ENCODE results near the gene MPZL2.

DNA sequence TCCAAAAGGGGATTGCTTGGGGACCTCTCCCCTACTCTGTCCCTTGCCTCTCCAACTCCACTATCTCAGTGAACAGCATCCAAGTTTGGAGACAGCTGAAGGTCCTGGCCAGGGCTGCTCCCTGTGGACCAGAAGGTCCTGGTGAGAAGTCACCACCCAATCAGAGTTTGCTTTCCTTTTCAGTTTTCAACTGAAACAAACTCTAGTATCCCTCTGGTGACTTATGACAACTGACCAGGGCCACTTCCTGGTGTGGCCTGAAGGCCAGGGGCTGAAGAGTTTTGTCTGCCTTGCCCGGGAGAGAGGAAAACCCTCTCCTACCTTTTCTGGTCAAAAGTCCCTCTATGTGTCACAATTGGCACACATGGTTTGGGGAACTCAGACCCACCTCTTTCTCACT lies 44.4 kb downstream of the MPZL2 start:
- no peak for TF ChIP-seq ZNF384 (IDR thresholded peaks at IDR 0.05)
- no peak for TF ChIP-seq ARNT (IDR thresholded peaks at IDR 0.05)
- no peak for TF ChIP-seq HDGF (IDR thresholded peaks at IDR 0.05; ENCODE audit: borderline replicate concordance)
- TF ChIP-seq FOXK2 (IDR thresholded peaks at IDR 0.05) = no peak
- TF ChIP-seq NFRKB (IDR thresholded peaks at IDR 0.05) = no peak
- no peak for TF ChIP-seq ELF4 (IDR thresholded peaks at IDR 0.05)
- no peak for TF ChIP-seq L3MBTL2 (conservative IDR thresholded peaks at IDR 0.05)
- no peak for TF ChIP-seq BHLHE40 (IDR thresholded peaks at IDR 0.05; ENCODE audit: borderline replicate concordance)
- TF ChIP-seq SUZ12 (IDR thresholded peaks at IDR 0.05) = no peak

Data from HEK293T (cell line).